Vagina (tissue), 2 donors: ENCODE results near the gene GPC5. TPM values are rescaled to one million over a fixed set of nuclear protein-coding genes. Genes with fewer than 3 reads are reported as not detected.

Experiments
- DNase-seq, 2 donors: peaks; one replicate each; pipeline ENCODE4 v3.0.0-alpha.2; 2017; ENCODE audit errors: extremely low spot score in 2 of 2
- H3K27ac ChIP-seq: fragments of 200-600 bp; sonication (generic); one replicate; pipeline ENCODE4 v1.5.1; 2019
- H3K27me3 ChIP-seq: fragments of 200-600 bp; sonication (generic); one replicate; pipeline ENCODE4 v1.5.1; 2019
- H3K36me3 ChIP-seq, 2 donors: fragments of 200-600 bp; sonication (generic); one replicate each; pipeline ENCODE4 v1.5.1; 2017 to 2019
- H3K4me1 ChIP-seq: fragments of 200-600 bp; sonication (generic); one replicate; pipeline ENCODE4 v1.5.1; 2019
- H3K4me3 ChIP-seq, 2 donors: fragments of 200-600 bp; sonication (generic); 1 replicate in 1 of 2; 2 replicates in 1 of 2; pipeline ENCODE4 v1.5.1; 2016 to 2019
- H3K9me3 ChIP-seq: fragments of 200-600 bp; sonication (generic); one replicate; pipeline ENCODE4 v1.5.1; 2019
- CTCF ChIP-seq, 3 experiments: fragments of 450-650 bp in 2 of 3; fragments of 200-600 bp in 1 of 3; sonication (generic) in 1 of 3; IDR thresholded peaks; one replicate each; pipeline ENCODE4 v1.5.1; 2017 to 2019; ENCODE audit warnings: antibody characterized with exemption in 3 of 3, mild to moderate bottlenecking in 2 of 3, moderate library complexity in 2 of 3
- POLR2A ChIP-seq, 2 donors: fragments of 450-650 bp; IDR thresholded peaks; one replicate each; pipeline ENCODE4 v1.6.1; 2017; ENCODE audit warnings: antibody characterized with exemption in 2 of 2, mild to moderate bottlenecking in 2 of 2, moderate library complexity in 2 of 2
- POLR2AphosphoS5 ChIP-seq, 2 donors: sonication (generic); formaldehyde crosslinking; IDR thresholded peaks; one replicate each; pipeline ENCODE4 v1.9.0; 2017; ENCODE audit warnings: antibody characterized with exemption in 2 of 2, mild to moderate bottlenecking in 2 of 2, low read depth in 1 of 2; ENCODE audit not compliant: insufficient read depth in 1 of 2
- intact Hi-C: fragments of 100-400 bp; cut with DNase I; formaldehyde crosslinking; loops from one replicate; pipeline ENCODE4 v1.15.1; 2023
- total RNA-seq: library from RNA; depleted of rRNA; stranded (reverse); fragments of >200 nt; gene quantifications from one replicate; pipeline ENCODE4 v1.2.3, GENCODE V29; 2016

GPC5 gene
- total RNA-seq, 1 donor from 2014 or later: 1.7 TPM

- intact Hi-C loops: no loop called here
- TF ChIP-seq POLR2A (IDR thresholded peaks at IDR 0.05) (no peak), CTCF (IDR thresholded peaks at IDR 0.05) (no peak), POLR2AphosphoS5 (IDR thresholded peaks at IDR 0.05; ENCODE audit: insufficient read depth in 1 of 2, low read depth in 1 of 2) (no peak)
These were observed 550.3 kb downstream of the GPC5 start for GRCh38 chr13:91948736-91949135.

DNA sequence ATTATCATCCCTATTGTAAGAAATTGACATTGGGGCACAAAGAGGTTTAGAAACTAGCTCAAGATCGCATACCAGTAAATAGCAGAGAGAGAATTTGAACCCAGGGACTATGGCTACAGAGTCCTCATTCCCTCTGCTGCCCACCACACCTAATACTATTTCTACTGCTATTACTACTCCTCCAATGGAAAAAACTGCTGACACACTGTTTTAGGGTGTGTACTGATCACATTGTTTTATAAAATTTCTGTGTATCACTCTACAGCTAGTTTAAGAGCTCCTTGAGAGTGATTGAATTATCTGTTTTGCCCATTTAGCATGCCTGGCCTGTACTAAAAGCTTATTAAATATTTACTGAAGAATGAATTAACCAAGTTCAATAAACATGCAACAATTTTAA, 552.4 kb downstream of the GPC5 start:
- Histone ChIP-seq H3K27ac (no peak overlapping the region), H3K9me3 (no peaks in the 10 kb centered on the region), H3K4me1 (no peaks in the 10 kb centered on the region), H3K36me3 (no peaks in the 10 kb centered on the region), H3K27me3 (no peaks in the 10 kb centered on the region), H3K4me3 (no peak overlapping the region)
- DNase-seq: no peak
- intact Hi-C loops: no loop called here
- TF ChIP-seq POLR2A (IDR thresholded peaks at IDR 0.05): no peak
- no peak for TF ChIP-seq CTCF (IDR thresholded peaks at IDR 0.05)
- no peak for TF ChIP-seq POLR2AphosphoS5 (IDR thresholded peaks at IDR 0.05; ENCODE audit: insufficient read depth in 1 of 2, low read depth in 1 of 2)

More at GRCh38 chr13:91948736-91949135, 550.3 kb downstream of the GPC5 start:
- Histone ChIP-seq H3K4me1 (no peaks in the 10 kb centered on the region), H3K4me3 (no peak overlapping the region), H3K36me3 (no peaks in the 10 kb centered on the region), H3K9me3 (no peaks in the 10 kb centered on the region), H3K27me3 (no peaks in the 10 kb centered on the region), H3K27ac (no peak overlapping the region)
- DNase-seq: no peak

DNA sequence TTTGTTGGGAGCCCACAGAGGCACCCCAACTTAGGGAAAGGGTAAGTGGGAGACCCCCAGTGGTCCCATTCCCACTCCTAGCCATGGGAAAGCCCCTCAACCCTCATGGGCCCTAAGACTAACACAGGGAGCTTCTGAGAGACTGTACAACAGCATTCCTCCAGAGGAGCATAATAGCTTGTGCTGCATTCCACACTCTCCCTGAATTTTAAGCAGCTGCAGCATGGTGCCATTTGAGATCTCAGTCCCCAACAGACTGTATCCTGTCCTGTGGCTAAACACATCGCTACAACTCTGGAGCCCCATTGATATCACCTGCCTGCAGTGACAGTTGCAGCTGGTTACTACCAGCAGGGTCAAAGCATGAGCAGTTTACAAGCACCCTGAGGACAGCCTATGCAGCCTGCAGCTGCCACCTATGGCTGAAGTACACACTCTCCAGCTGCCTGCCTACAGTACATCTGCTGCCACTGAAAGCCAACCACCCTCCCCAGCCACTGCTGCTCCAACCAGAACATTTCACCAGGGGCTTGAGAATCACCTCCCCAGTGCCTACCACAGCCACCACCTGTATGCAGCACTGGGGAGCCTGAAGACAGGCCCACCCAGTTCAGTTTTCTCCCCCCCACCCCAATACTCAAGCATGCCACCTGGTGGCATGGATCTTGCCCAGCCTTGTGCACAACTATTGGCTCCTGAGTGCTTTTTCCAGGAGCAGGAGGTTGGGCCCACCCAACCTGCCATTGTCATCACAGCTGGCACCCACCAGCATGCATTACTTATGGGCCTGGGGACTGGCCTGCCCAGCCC, 557.3 kb downstream of the GPC5 start:
- no peak overlapping the region for H3K27ac ChIP-seq
- H3K27me3 ChIP-seq: no peaks in the 10 kb centered on the region
- DNase-seq: no peak
- no peak overlapping the region for H3K4me3 ChIP-seq
- no peaks in the 10 kb centered on the region for H3K4me1 ChIP-seq
- intact Hi-C loops: no loop called here
- TF ChIP-seq POLR2AphosphoS5 (IDR thresholded peaks at IDR 0.05; ENCODE audit: insufficient read depth in 1 of 2, low read depth in 1 of 2): no peak
- no peak for TF ChIP-seq CTCF (IDR thresholded peaks at IDR 0.05)
- TF ChIP-seq POLR2A (IDR thresholded peaks at IDR 0.05): no peak
- H3K9me3 ChIP-seq: no peaks in the 10 kb centered on the region
- H3K36me3 ChIP-seq: no peaks in the 10 kb centered on the region

GRCh38 chr13:91960947-91961346, 562.5 kb downstream of the GPC5 start:
- Histone ChIP-seq H3K36me3 (no peaks in the 10 kb centered on the region), H3K9me3 (no peaks in the 10 kb centered on the region), H3K27ac (no peak overlapping the region), H3K27me3 (no peaks in the 10 kb centered on the region), H3K4me1 (no peaks in the 10 kb centered on the region), H3K4me3 (no peak overlapping the region)
- TF ChIP-seq CTCF (IDR thresholded peaks at IDR 0.05) (no peak), POLR2A (IDR thresholded peaks at IDR 0.05) (no peak), POLR2AphosphoS5 (IDR thresholded peaks at IDR 0.05; ENCODE audit: insufficient read depth in 1 of 2, low read depth in 1 of 2) (no peak)
- DNase-seq: no peak
- intact Hi-C loops: no loop called here

DNA sequence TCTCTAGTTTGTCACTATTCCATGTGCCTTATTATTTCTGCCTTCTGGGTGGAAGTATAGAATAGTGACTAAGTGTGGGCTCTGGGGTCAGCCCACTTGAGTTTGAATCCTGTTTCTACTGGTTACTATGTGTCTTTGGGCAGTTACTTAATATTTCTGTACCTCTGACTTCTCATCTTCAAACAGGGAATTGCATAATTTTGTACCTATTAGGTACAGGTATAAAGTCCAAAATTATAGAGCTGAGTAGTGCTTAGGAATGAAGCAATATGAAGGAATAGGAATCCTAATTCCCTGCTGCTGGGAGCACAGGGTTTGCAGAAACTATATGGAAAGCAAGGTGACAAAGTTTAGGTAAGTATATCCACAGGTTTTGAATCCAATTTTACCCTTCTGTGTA, 564.5 kb downstream of the GPC5 start:
- H3K4me1 ChIP-seq: no peaks in the 10 kb centered on the region
- H3K36me3 ChIP-seq: no peaks in the 10 kb centered on the region
- H3K27me3 ChIP-seq: no peaks in the 10 kb centered on the region
- H3K9me3 ChIP-seq: no peaks in the 10 kb centered on the region
- DNase-seq: no peak
- H3K27ac ChIP-seq: no peak overlapping the region
- intact Hi-C loops: no loop called here
- TF ChIP-seq POLR2AphosphoS5 (IDR thresholded peaks at IDR 0.05; ENCODE audit: insufficient read depth in 1 of 2, low read depth in 1 of 2) (no peak), POLR2A (IDR thresholded peaks at IDR 0.05) (no peak), CTCF (IDR thresholded peaks at IDR 0.05) (no peak)
- no peak overlapping the region for H3K4me3 ChIP-seq
